Large intestine (tissue), 3 donors: ENCODE data around the gene C11orf65. TPM values are rescaled to one million over a fixed set of nuclear protein-coding genes. Genes with fewer than 3 reads are reported as not detected.

ENCODE experiments used
- DNase-seq, 2 donors: peaks; one replicate each; pipeline versions ENCODE4 v3.0.0 to v3.0.0-alpha.2; 2013
- H3K27ac ChIP-seq: one replicate; pipeline ENCODE4 v1.5.1; 2013; ENCODE audit warnings: low read length
- H3K27me3 ChIP-seq: 2 replicates; pipeline ENCODE4 v1.6.1; 2013; ENCODE audit warnings: low read length; ENCODE audit not compliant: control insufficient read depth, insufficient read depth
- H3K36me3 ChIP-seq: 2 replicates; pipeline ENCODE4 v1.6.1; 2013; ENCODE audit warnings: low read length; ENCODE audit not compliant: control insufficient read depth, insufficient read depth
- H3K4me1 ChIP-seq: one replicate; pipeline ENCODE4 v1.6.1; 2013; ENCODE audit warnings: low read length; ENCODE audit not compliant: control insufficient read depth, insufficient read depth
- H3K4me3 ChIP-seq: one replicate; pipeline ENCODE4 v1.5.1; 2013; ENCODE audit warnings: low read length
- H3K9me3 ChIP-seq: one replicate; pipeline ENCODE4 v1.6.1; 2013; ENCODE audit warnings: mild to moderate bottlenecking, low read depth, low read length, moderate library complexity; ENCODE audit not compliant: control insufficient read depth
- WGBS: methylation state at CpG from one replicate; pipeline ENCODE4 v1.1.5; 2013; ENCODE audit warnings: low lambda C conversion rate; ENCODE audit not compliant: insufficient coverage; 5-methylcytosine and 5-hydroxymethylcytosine counted together
- polyA plus RNA-seq: library from polyadenylated mRNA; unstranded; fragments of 120-200 nt; gene quantifications from one replicate; pipeline ENCODE4 v1.2.1, GENCODE V29; 2013

C11orf65 gene
- polyA plus RNA-seq, 1 donor: 1.1 TPM

DNA sequence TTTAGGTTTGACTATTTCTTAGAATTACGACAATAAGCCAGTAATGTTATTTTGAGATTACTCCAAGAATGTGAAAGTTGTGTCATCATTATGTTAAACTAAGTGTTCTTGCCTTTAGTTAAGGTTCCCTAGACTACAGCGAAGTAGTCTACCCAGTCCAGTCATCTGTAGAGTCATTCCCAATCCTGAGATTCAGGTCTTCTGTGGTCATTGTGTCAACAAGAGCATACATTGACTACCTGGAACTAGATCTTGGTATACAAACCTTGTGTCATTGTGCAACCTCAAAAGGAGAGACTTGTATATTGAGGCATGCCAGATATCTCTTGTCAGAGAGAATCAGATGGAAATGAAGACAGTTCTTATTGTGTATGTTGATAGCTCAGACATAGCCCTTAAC is 128.6 kb downstream of the C11orf65 start:
- H3K36me3 ChIP-seq: peaks cover 9% of the 10 kb centered on the region
- no CpG with 5 or more reads among the region's 2 CpGs for WGBS

DNA sequence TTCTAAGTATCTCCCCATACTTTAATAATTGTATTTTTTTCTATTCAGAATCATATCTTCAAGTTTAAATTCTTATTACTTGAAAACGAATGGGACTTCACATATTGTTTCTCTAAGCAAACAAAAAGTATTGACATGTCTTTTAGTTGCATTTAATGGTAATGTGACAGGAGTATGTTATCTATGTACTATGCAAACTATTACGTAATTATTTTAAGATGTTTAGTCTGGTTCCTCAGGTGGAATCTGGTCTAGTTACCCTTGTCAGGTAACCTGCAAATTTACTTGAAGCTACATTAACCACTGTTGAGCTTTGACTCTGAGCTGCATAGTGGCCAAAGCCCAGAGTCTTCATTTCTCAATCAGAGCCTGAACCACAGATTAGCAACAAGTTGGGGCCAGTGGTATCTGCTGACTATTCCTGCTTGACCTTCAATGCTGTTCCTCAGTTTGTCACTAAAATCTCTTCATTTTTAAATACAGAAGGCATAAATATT is 133.9 kb downstream of the C11orf65 start:
- no peaks in the 10 kb centered on the region for H3K4me1 ChIP-seq
- H3K36me3 ChIP-seq: peaks cover 24% of the 10 kb centered on the region
- no peak for DNase-seq
- 100% methylated on average over 1 of the region's 2 CpGs for WGBS
- H3K9me3 ChIP-seq: no peaks in the 10 kb centered on the region
- no peaks in the 10 kb centered on the region for H3K27me3 ChIP-seq
- no peak overlapping the region for H3K27ac ChIP-seq
- H3K4me3 ChIP-seq: no peak overlapping the region

More for the DNA sequence above, 128.6 kb downstream of the C11orf65 start:
- Histone ChIP-seq H3K27ac (no peak overlapping the region), H3K4me3 (no peak overlapping the region), H3K27me3 (no peaks in the 10 kb centered on the region), H3K9me3 (no peaks in the 10 kb centered on the region), H3K4me1 (peaks cover 5% of the 10 kb centered on the region)
- no peak for DNase-seq

Other genes starting within 250 kb of the C11orf65 start
- 12.4 TPM for gene NPAT, start 244.9 kb downstream of the C11orf65 start, polyA plus RNA-seq
- gene ATM, start 244.5 kb downstream of the C11orf65 start, polyA plus RNA-seq: 34.7 TPM
- 22.7 TPM for gene POGLUT3, start 30.9 kb upstream of the C11orf65 start, polyA plus RNA-seq
- 1.1 TPM for gene EXPH5, start 126.2 kb upstream of the C11orf65 start, polyA plus RNA-seq
- 17.8 TPM for gene DDX10, start 197.5 kb upstream of the C11orf65 start, polyA plus RNA-seq